Endothelial cell (in vitro differentiated cells): ENCODE data around the gene MMRN2. TPM values are rescaled to one million over a fixed set of nuclear protein-coding genes. Genes with fewer than 3 reads are reported as not detected.

Source experiments
- DNase-seq: peaks from one replicate; pipeline ENCODE4 v3.0.0; 2021; ENCODE audit warnings: low spot score
- H3K27ac Mint-ChIP-seq: one replicate; pipeline ENCODE4 v1.8.0; 2021; ENCODE audit warnings: mixed read lengths, inconsistent platforms; ENCODE audit not compliant: unreplicated experiment
- H3K27me3 Mint-ChIP-seq: one replicate; pipeline ENCODE4 v1.8.0; 2021; ENCODE audit warnings: mild to moderate bottlenecking, moderate library complexity, mixed read lengths, inconsistent platforms; ENCODE audit not compliant: unreplicated experiment
- H3K36me3 Mint-ChIP-seq: one replicate; pipeline ENCODE4 v1.8.0; 2021; ENCODE audit warnings: mild to moderate bottlenecking, low read depth, mixed read lengths, inconsistent platforms; ENCODE audit not compliant: unreplicated experiment
- H3K4me1 Mint-ChIP-seq: one replicate; pipeline ENCODE4 v1.8.0; 2021; ENCODE audit warnings: mild to moderate bottlenecking, mixed read lengths, inconsistent platforms; ENCODE audit not compliant: unreplicated experiment
- H3K4me3 Mint-ChIP-seq: one replicate; pipeline ENCODE4 v1.8.0; 2021; ENCODE audit warnings: mild to moderate bottlenecking, mixed read lengths, inconsistent platforms; ENCODE audit not compliant: unreplicated experiment
- H3K9me3 Mint-ChIP-seq: one replicate; pipeline ENCODE4 v1.8.0; 2021; ENCODE audit warnings: mixed read lengths, inconsistent platforms; ENCODE audit not compliant: unreplicated experiment
- CTCF ChIP-seq: fragments of 200-600 bp; sonication (generic); IDR thresholded peaks from one replicate; pipeline ENCODE4 v1.5.0; 2021; ENCODE audit warnings: antibody characterized with exemption; ENCODE audit not compliant: unreplicated experiment
- total RNA-seq: library from RNA; stranded (reverse); fragmentation: NEBNext Ultra II Directional; extraction: Animal tissue kit (Norgen Biotek cat#: 25700); gene quantifications from one replicate; pipeline ENCODE4 v1.2.1, GENCODE V29; 2021; ENCODE audit not compliant: unreplicated experiment

The MMRN2 gene
- total RNA-seq, 1 donor from 2014 or later: 563 TPM

DNA sequence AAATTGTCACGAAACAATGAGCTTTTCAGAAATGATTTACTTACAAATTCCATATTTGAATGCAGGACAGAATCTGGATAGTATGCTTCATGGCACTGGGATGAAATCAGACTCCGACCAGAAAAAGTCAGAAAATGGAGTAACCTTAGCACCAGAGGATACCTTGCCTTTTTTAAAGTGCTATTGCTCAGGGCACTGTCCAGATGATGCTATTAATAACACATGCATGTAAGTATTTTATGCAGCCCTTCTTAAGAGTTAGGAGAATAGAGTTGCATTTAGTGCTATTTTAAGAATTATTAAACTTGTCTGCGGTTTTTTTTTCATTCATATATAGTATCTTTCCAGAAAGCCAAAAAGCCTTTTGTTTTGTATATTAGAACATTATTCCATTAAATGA is 67.4 kb downstream of the MMRN2 start:
- TF ChIP-seq CTCF: no peak
- H3K4me1 Mint-ChIP-seq: peaks cover 3% of the 10 kb centered on the region
- DNase-seq: no peak
- no peak overlapping the region for H3K4me3 Mint-ChIP-seq
- H3K27me3 Mint-ChIP-seq: no peaks in the 10 kb centered on the region
- no peak overlapping the region for H3K27ac Mint-ChIP-seq
- no peaks in the 10 kb centered on the region for H3K36me3 Mint-ChIP-seq
- H3K9me3 Mint-ChIP-seq: no peaks in the 10 kb centered on the region

- Mint-ChIP-seq H3K4me1 (peaks cover 3% of the 10 kb centered on the region), H3K4me3 (no peak overlapping the region), H3K36me3 (no peaks in the 10 kb centered on the region), H3K27me3 (no peaks in the 10 kb centered on the region), H3K27ac (no peak overlapping the region), H3K9me3 (no peaks in the 10 kb centered on the region)
- TF ChIP-seq CTCF: no peak
- DNase-seq: no peak
Measured at GRCh38 chr10:86888585-86889381, 68.6 kb downstream of the MMRN2 start.

Other genes starting within 250 kb of the MMRN2 start
- gene BMPR1A, start 201.0 kb downstream of the MMRN2 start, total RNA-seq: 20.8 TPM
- 52.9 TPM for gene SNCG, start 984 bp upstream of the MMRN2 start, total RNA-seq
- not detected for gene ADIRF, start 10.9 kb upstream of the MMRN2 start, total RNA-seq
- not detected for gene FAM25A, start 62.7 kb upstream of the MMRN2 start, total RNA-seq
- 79.2 TPM for gene GLUD1, start 137.2 kb upstream of the MMRN2 start, total RNA-seq
- gene SHLD2, start 137.6 kb upstream of the MMRN2 start, total RNA-seq: 16.1 TPM